Measurements from ENCODE around the gene IRF2BP1. TPM values are rescaled to one million over a fixed set of nuclear protein-coding genes. Genes with fewer than 3 reads are reported as not detected.
"Not testable (repeated sequence)": the region's sequence is repeated elsewhere in the genome, so short reads cannot be mapped to it uniquely, and the experiment has no call there.

IRF2BP1 gene
- total RNA-seq, 1 donor from 2014 or later: 9.8 TPM

DNA sequence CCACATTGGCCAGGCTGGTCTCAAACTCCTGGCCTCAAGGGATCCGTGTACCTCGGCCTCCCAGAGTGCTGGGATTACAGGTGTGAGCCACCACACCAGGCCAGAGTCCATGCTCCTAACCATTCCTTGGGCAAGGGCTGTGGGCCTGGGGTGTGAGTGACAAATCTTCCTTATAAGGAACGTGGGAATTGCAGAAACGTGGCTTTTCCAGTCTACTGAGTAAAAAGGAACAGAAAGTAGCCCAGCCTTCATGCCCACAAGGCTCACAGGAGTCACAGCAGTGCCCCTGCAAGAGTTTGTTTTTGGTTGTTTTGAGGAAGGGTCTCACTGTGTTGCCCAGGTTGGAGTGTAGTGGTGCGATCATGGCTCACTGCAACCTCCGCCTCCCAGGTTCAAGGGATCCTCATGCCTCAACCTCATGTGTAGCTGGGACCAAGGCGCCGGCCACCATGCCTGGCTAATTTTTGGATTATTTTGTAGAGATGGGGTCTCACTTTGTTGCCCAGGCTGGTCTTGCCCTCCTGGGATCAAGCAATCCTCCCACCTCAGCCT, 11.4 kb upstream of the IRF2BP1 start:
- peaks cover 22% of the 10 kb centered on the region for H3K36me3 Mint-ChIP-seq
- no peaks in the 10 kb centered on the region for H3K36me3 ChIP-seq

DNA sequence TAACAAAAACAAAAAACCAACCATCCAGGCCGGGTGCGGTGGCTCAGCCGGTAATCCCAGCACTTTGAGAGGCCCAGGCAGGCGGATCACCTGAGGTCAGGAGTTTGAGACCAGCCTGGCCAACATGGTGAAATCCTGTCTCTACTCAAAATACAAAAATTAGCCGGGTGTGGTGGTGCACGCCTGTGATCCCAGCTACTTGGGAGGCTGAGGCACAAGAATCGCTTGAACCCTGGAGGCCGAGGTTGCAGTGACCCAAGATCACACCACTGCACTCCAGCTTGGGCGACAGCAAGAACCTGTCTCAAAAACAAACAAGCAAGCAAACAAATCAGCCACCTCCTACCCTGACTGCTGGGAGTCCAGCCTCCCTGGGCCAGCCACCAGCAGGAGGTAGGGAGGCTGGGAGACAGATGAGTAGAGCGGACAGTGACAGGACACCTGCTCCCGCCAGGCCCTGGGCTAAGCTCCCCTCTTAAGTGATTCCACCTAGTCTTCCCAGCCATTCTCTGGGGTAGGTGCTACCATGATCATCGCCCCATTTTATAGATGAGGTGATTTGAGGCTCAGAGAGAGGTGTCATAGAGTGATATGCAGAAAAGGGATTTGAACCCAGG, 10.2 kb upstream of the IRF2BP1 start:
- not testable (repeated sequence) for H3K4me1 ChIP-seq; H3K9me3 Mint-ChIP-seq; H3K9ac ChIP-seq; H3K4me3 Mint-ChIP-seq; H3K36me3 ChIP-seq; H3K9me3 ChIP-seq (ENCODE audit: low read depth); DNase-seq (ENCODE audit: low spot score); H3K27ac ChIP-seq; H3K27me3 Mint-ChIP-seq (ENCODE audit: insufficient read depth, low read depth); H3K4me1 Mint-ChIP-seq; H3K4me2 ChIP-seq; H3K79me2 ChIP-seq (ENCODE audit: low read depth); H3K27ac Mint-ChIP-seq; H3K4me3 ChIP-seq; H2AFZ ChIP-seq (replicated peaks)
- peaks cover 22% of the 10 kb centered on the region for H3K36me3 Mint-ChIP-seq
- Histone ChIP-seq H4K20me1 (ENCODE audit: low read depth) (peaks cover 18% of the 10 kb centered on the region), H3F3A (ENCODE audit: low read depth) (peaks cover 13% of the 10 kb centered on the region), H3K27me3 (peaks cover 14% of the 10 kb centered on the region)

More for the DNA sequence above, 11.4 kb upstream of the IRF2BP1 start:
- no peak overlapping the region for H3K27ac Mint-ChIP-seq
- no peaks in the 10 kb centered on the region for H3K9me3 ChIP-seq (ENCODE audit: low read depth)
- no peak for DNase-seq (ENCODE audit: low spot score)
- peaks cover 16% of the 10 kb centered on the region for H3F3A ChIP-seq (ENCODE audit: low read depth)
- no peak overlapping the region for H3K4me3 ChIP-seq
- H3K27ac ChIP-seq: no peak overlapping the region
- no peak overlapping the region for H3K9ac ChIP-seq
- no peaks in the 10 kb centered on the region for H3K9me3 Mint-ChIP-seq
- TF ChIP-seq, protein P1, sequence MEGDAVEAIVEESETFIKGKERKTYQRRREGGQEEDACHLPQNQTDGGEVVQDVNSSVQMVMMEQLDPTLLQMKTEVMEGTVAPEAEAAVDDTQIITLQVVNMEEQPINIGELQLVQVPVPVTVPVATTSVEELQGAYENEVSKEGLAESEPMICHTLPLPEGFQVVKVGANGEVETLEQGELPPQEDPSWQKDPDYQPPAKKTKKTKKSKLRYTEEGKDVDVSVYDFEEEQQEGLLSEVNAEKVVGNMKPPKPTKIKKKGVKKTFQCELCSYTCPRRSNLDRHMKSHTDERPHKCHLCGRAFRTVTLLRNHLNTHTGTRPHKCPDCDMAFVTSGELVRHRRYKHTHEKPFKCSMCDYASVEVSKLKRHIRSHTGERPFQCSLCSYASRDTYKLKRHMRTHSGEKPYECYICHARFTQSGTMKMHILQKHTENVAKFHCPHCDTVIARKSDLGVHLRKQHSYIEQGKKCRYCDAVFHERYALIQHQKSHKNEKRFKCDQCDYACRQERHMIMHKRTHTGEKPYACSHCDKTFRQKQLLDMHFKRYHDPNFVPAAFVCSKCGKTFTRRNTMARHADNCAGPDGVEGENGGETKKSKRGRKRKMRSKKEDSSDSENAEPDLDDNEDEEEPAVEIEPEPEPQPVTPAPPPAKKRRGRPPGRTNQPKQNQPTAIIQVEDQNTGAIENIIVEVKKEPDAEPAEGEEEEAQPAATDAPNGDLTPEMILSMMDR (IDR thresholded peaks at IDR 0.05): no peak
- TF ChIP-seq EZH2 (IDR thresholded peaks at IDR 0.05) (no peak), EZH2phosphoT487 (IDR thresholded peaks at IDR 0.05) (no peak)
- H3K79me2 ChIP-seq (ENCODE audit: low read depth): no peaks in the 10 kb centered on the region
- H3K4me1 Mint-ChIP-seq: peaks cover 9% of the 10 kb centered on the region
- H3K27me3 ChIP-seq: peaks cover 26% of the 10 kb centered on the region
- H3K4me3 Mint-ChIP-seq: no peak overlapping the region
- peaks cover 7% of the 10 kb centered on the region for H3K27me3 Mint-ChIP-seq (ENCODE audit: insufficient read depth, low read depth)
- H2AFZ ChIP-seq (replicated peaks): no peak overlapping the region
- no peak overlapping the region for H3K4me2 ChIP-seq
- H3K4me1 ChIP-seq: peaks cover 6% of the 10 kb centered on the region
- H4K20me1 ChIP-seq (ENCODE audit: low read depth): peaks cover 22% of the 10 kb centered on the region

DNA sequence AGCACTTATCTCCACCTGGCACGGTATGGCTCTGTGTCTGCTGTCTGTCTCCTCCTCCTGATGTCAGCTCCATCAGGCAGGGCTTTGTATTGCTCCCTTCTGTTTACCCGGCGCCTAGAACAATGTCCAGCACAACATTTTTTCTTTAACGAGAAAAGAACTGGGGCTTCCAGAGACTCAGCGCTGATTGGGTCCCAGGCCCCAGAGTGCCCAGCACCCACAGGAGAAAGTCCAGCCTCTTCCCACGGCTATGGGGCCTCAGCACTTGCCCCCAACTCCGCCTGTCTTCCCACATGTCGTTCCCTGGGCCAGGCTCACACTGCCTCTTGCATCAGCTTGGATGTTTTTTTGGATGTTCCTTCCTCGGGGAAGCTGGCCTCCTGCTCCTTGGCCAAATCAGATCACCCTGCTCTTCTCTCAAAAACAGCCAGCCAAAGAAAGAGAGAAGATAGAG, 9.6 kb upstream of the IRF2BP1 start:
- no peaks in the 10 kb centered on the region for H3K36me3 ChIP-seq
- Mint-ChIP-seq H3K4me1 (peaks cover 1% of the 10 kb centered on the region), H3K4me3 (no peak overlapping the region), H3K36me3 (peaks cover 18% of the 10 kb centered on the region), H3K27me3 (ENCODE audit: insufficient read depth, low read depth) (peaks cover 3% of the 10 kb centered on the region), H3K27ac (no peak overlapping the region), H3K9me3 (no peaks in the 10 kb centered on the region)
- peak overlapping the region; percentile 20 for H3K9ac ChIP-seq
- H4K20me1 ChIP-seq (ENCODE audit: low read depth): peaks cover 13% of the 10 kb centered on the region
- no peak for DNase-seq (ENCODE audit: low spot score)
- H3K27me3 ChIP-seq: peaks cover 9% of the 10 kb centered on the region
- H2AFZ ChIP-seq (replicated peaks): no peak overlapping the region
- H3K27ac ChIP-seq: no peak overlapping the region
- no peak overlapping the region for H3K4me2 ChIP-seq
- no peaks in the 10 kb centered on the region for H3K79me2 ChIP-seq (ENCODE audit: low read depth)
- peaks cover 7% of the 10 kb centered on the region for H3F3A ChIP-seq (ENCODE audit: low read depth)
- TF ChIP-seq, protein P1 (IDR thresholded peaks at IDR 0.05): no peak
- TF ChIP-seq EZH2phosphoT487 (IDR thresholded peaks at IDR 0.05): no peak
- no peak for TF ChIP-seq EZH2 (IDR thresholded peaks at IDR 0.05)
- H3K9me3 ChIP-seq (ENCODE audit: low read depth): no peaks in the 10 kb centered on the region
- no peaks in the 10 kb centered on the region for H3K4me1 ChIP-seq
- no peak overlapping the region for H3K4me3 ChIP-seq

DNA sequence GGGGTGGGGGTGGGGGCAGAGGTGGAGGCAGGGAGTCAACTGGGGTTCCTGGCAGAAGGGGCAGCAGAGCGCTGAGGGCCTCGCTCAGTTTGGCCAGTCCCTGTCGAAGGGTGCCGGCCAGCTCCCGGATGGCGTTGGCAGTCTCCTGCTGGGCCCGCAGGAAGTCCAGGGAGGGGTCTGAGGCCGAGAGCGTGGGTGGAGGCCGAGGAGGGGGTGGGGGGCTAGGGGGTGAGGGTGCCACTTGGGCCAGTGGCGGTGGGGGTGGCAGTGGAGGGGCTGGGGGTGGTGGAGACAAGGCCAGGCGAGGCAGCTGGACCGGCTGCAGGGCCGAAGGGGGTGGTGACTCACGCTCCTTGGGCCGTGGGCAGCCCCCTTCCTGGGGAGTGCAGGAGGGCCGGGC, 4.9 kb upstream of the IRF2BP1 start:
- no peak overlapping the region for H3K9ac ChIP-seq
- no peaks in the 10 kb centered on the region for H3K36me3 ChIP-seq
- H3K9me3 ChIP-seq (ENCODE audit: low read depth): no peaks in the 10 kb centered on the region
- no peak overlapping the region for H3K4me2 ChIP-seq
- Mint-ChIP-seq H3K36me3 (peaks cover 8% of the 10 kb centered on the region), H3K4me1 (peaks cover 11% of the 10 kb centered on the region), H3K27ac (no peak overlapping the region), H3K9me3 (no peaks in the 10 kb centered on the region), H3K27me3 (ENCODE audit: insufficient read depth, low read depth) (peaks cover 8% of the 10 kb centered on the region), H3K4me3 (no peak overlapping the region)
- H3K27ac ChIP-seq: no peak overlapping the region
- peaks cover 20% of the 10 kb centered on the region for H3F3A ChIP-seq (ENCODE audit: low read depth)
- no peak overlapping the region for H2AFZ ChIP-seq (replicated peaks)
- H3K79me2 ChIP-seq (ENCODE audit: low read depth): no peaks in the 10 kb centered on the region
- TF ChIP-seq EZH2phosphoT487 (IDR thresholded peaks at IDR 0.05): no peak
- no peak for TF ChIP-seq EZH2 (IDR thresholded peaks at IDR 0.05)
- TF ChIP-seq, protein P1 (IDR thresholded peaks at IDR 0.05): no peak
- no peaks in the 10 kb centered on the region for H4K20me1 ChIP-seq (ENCODE audit: low read depth)
- no peaks in the 10 kb centered on the region for H3K27me3 ChIP-seq
- H3K4me3 ChIP-seq: no peak overlapping the region
- no peak for DNase-seq (ENCODE audit: low spot score)
- no peaks in the 10 kb centered on the region for H3K4me1 ChIP-seq
